Breast epithelium (tissue), 4 donors: ENCODE data around the gene ENOX1. TPM values are rescaled to one million over a fixed set of nuclear protein-coding genes. Genes with fewer than 3 reads are reported as not detected.

ENCODE experiments used
- DNase-seq, 2 donors: peaks; one replicate each; pipeline ENCODE4 v3.0.0-alpha.2; 2019; ENCODE audit warnings: low spot score in 2 of 2
- H3K27ac ChIP-seq, 2 donors: fragments of 200-600 bp; sonication (generic) in 1 of 2; one replicate each; pipeline ENCODE4 v1.5.1; 2016 to 2019; ENCODE audit warnings: mild to moderate bottlenecking in 1 of 2
- H3K27me3 ChIP-seq, 2 donors: fragments of 200-600 bp; sonication (generic) in 1 of 2; one replicate each; pipeline versions ENCODE4 v1.5.1 to v1.6.0; 2017 to 2019; ENCODE audit warnings: control low read depth in 1 of 2, mild to moderate bottlenecking in 1 of 2
- H3K36me3 ChIP-seq: fragments of 200-600 bp; one replicate; pipeline ENCODE4 v1.5.1; 2019
- H3K4me1 ChIP-seq, 2 donors: fragments of 200-600 bp; sonication (generic); one replicate each; pipeline ENCODE4 v1.5.1; 2016 to 2019; ENCODE audit warnings: control low read depth in 1 of 2
- H3K4me3 ChIP-seq, 3 donors: fragments of 200-600 bp; sonication (generic); 1 replicate in 2 of 3; 2 replicates in 1 of 3; pipeline ENCODE4 v1.5.1; 2016 to 2019; ENCODE audit warnings: mild to moderate bottlenecking in 3 of 3, moderate library complexity in 2 of 3
- H3K9me3 ChIP-seq, 2 donors: fragments of 200-600 bp; sonication (generic) in 1 of 2; one replicate each; pipeline ENCODE4 v1.5.1; 2016 to 2019; ENCODE audit warnings: control low read depth in 1 of 2
- POLR2A ChIP-seq: fragments of 450-650 bp; IDR thresholded peaks from one replicate; pipeline ENCODE4 v1.6.1; 2016; ENCODE audit warnings: antibody characterized with exemption, mild to moderate bottlenecking, moderate library complexity
- POLR2AphosphoS5 ChIP-seq, 3 donors: sonication (generic); formaldehyde crosslinking; IDR thresholded peaks; one replicate each; pipeline ENCODE4 v1.6.1; 2017; ENCODE audit warnings: antibody characterized with exemption in 3 of 3
- intact Hi-C: fragments of 100-400 bp; cut with DNase I; formaldehyde crosslinking; loops from one replicate; pipeline ENCODE4 v1.15.1; 2023; ENCODE audit warnings: low total_unique reads
- total RNA-seq, 3 donors: library from RNA; depleted of rRNA; stranded (reverse); fragments of >200 nt; gene quantifications; one replicate each; pipeline ENCODE4 v1.1.0, GENCODE V29; 2016
- TF ChIP-seq, protein P1 (sequence below), 3 donors: fragments of 450-650 bp; IDR thresholded peaks; one replicate each; pipeline ENCODE4 v1.5.1; 2016 to 2017; ENCODE audit warnings: antibody characterized with exemption in 3 of 3, mild to moderate bottlenecking in 3 of 3, moderate library complexity in 3 of 3

ENOX1 gene
- total RNA-seq, 3 donors from 2014 or later = 1.9 to 2.3 (median 2.0) TPM

DNA sequence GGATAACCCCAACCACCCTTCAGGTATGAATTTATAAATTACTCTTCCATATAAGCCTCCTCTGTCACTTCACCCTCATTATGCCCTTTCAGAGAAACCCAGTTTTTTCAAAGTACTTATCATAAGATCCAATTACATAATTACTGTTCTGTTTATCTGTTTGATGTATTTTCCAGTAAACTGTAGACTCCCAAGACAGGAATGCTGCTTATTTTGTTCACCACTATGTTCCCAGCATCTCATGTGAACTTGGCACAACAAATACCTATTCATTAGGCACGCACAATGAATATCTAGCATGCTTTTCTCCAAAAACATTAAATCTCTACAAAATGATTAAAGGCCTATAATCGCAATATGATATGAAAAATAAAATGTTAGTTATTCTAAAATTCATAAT, 13.2 kb downstream of the ENOX1 start:
- Histone ChIP-seq H3K9me3 (no peaks in the 10 kb centered on the region), H3K27me3 (no peaks in the 10 kb centered on the region), H3K27ac (no peak overlapping the region), H3K4me3 (no peak overlapping the region), H3K36me3 (no peaks in the 10 kb centered on the region), H3K4me1 (no peaks in the 10 kb centered on the region)
- no peak for DNase-seq
- intact Hi-C loops = no loop called here
- no peak for TF ChIP-seq POLR2A
- no peak for TF ChIP-seq POLR2AphosphoS5 (IDR thresholded peaks at IDR 0.05)
- TF ChIP-seq, protein P1, sequence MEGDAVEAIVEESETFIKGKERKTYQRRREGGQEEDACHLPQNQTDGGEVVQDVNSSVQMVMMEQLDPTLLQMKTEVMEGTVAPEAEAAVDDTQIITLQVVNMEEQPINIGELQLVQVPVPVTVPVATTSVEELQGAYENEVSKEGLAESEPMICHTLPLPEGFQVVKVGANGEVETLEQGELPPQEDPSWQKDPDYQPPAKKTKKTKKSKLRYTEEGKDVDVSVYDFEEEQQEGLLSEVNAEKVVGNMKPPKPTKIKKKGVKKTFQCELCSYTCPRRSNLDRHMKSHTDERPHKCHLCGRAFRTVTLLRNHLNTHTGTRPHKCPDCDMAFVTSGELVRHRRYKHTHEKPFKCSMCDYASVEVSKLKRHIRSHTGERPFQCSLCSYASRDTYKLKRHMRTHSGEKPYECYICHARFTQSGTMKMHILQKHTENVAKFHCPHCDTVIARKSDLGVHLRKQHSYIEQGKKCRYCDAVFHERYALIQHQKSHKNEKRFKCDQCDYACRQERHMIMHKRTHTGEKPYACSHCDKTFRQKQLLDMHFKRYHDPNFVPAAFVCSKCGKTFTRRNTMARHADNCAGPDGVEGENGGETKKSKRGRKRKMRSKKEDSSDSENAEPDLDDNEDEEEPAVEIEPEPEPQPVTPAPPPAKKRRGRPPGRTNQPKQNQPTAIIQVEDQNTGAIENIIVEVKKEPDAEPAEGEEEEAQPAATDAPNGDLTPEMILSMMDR (IDR thresholded peaks at IDR 0.05) = no peak

DNA sequence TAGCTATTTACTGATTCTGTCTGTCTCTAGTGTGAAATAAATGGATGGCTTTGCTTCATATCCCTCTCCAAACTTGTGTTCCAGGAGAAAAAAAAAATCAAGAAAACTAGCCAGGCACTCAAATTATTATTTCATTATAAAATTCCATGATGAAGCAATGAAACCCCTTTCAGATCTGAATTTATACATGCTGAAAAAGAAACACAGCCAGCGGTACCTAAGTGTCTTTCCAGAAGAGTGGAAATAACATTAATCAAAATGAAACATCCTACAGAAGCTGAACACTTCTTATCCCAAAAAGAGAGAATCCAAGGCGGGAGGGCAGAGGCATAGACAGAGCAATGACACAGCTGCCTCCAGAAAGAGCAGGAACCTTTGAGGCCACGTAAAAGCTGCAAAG, 15.9 kb downstream of the ENOX1 start:
- Histone ChIP-seq H3K4me1 (no peaks in the 10 kb centered on the region), H3K27ac (no peak overlapping the region), H3K27me3 (no peaks in the 10 kb centered on the region), H3K36me3 (no peaks in the 10 kb centered on the region), H3K9me3 (no peaks in the 10 kb centered on the region), H3K4me3 (no peak overlapping the region)
- intact Hi-C loops = no loop called here
- DNase-seq = no peak
- TF ChIP-seq, protein P1 (IDR thresholded peaks at IDR 0.05) = no peak
- TF ChIP-seq POLR2AphosphoS5 (IDR thresholded peaks at IDR 0.05) = no peak

DNA sequence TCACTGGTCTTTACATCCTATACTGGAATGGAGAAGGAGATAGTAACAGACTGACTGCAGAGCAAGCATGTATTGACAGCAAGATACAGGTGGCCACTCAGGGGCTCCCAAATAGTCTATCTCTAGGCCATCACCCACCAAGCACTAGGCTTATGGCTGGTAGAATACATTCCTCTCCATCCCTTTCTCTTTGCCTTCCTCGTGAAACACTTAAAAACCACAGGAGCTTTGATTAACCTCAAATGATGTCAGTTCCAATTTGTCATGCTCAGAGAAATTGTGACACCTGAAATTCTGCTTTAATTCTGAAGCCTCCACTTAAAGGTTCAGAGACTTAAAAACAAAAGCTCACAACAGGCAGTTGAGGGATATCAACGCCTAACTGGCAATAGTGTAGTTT, 17.2 kb downstream of the ENOX1 start:
- intact Hi-C loops = no loop called here

DNA sequence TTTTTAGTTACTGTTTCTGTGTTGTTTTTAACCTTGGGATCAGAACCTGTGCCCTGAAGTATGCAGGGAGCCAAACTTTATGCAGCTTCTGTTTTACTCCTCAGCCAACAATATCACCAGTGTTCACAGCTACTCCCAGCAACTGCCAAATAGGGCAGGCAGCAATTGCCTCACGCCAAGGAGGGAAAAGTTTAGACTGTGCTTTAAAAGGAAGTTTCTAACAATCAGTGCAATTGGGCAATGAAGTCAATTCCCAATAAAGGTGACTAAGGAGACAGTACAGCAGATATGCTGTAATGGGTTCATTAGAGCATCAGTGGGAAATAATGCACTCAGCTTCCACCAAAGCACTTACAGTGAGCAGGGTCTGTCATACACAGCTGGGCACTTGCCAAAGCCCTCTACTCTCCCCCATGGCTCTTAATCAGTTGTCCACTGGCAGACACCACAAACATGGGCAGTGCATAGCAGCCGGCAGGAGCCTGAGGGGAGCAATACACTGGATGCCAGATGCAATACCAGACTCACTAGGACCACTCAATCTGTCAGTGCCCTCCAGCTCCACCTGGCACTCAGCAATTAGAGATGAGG, 19.3 kb downstream of the ENOX1 start:
- no peaks in the 10 kb centered on the region for H3K4me1 ChIP-seq
- H3K4me3 ChIP-seq = no peak overlapping the region
- no peak for TF ChIP-seq POLR2AphosphoS5 (IDR thresholded peaks at IDR 0.05)
- no peak for TF ChIP-seq POLR2A
- TF ChIP-seq, protein P1 (IDR thresholded peaks at IDR 0.05) = no peak
- no peaks in the 10 kb centered on the region for H3K36me3 ChIP-seq
- intact Hi-C loops = no loop called here
- no peak overlapping the region for H3K27ac ChIP-seq
- H3K27me3 ChIP-seq = no peaks in the 10 kb centered on the region
- H3K9me3 ChIP-seq = no peaks in the 10 kb centered on the region
- DNase-seq = no peak

More for the DNA sequence above, 17.2 kb downstream of the ENOX1 start:
- no peak for DNase-seq
- TF ChIP-seq POLR2A (no peak), POLR2AphosphoS5 (IDR thresholded peaks at IDR 0.05) (no peak)
- TF ChIP-seq, protein P1 (IDR thresholded peaks at IDR 0.05) = no peak
- H3K9me3 ChIP-seq = no peaks in the 10 kb centered on the region
- H3K4me3 ChIP-seq = no peak overlapping the region
- no peak overlapping the region for H3K27ac ChIP-seq
- no peaks in the 10 kb centered on the region for H3K4me1 ChIP-seq
- H3K36me3 ChIP-seq = no peaks in the 10 kb centered on the region
- no peaks in the 10 kb centered on the region for H3K27me3 ChIP-seq

DNA sequence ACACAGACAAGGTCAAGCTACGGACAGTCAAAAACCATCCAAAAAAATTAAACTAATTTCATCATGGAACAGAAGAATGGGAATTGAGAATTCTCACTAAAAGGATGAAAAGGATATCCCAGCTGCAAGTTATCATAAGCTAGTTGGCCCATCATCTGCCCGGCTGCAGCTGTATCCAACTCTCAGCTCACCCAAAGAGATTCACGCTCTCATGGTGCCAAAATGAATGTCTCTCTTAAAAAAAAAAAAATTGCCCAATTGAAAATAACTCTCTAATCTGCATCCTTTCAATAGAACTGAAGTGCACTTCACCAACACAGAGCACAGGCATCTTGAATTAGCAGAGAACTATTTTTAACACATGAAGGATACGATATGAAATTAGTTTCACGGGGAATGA, 20.0 kb downstream of the ENOX1 start:
- no peak for DNase-seq
- intact Hi-C loops = no loop called here
- Histone ChIP-seq H3K4me3 (no peak overlapping the region), H3K4me1 (no peaks in the 10 kb centered on the region), H3K27me3 (no peaks in the 10 kb centered on the region), H3K9me3 (no peaks in the 10 kb centered on the region), H3K27ac (no peak overlapping the region), H3K36me3 (no peaks in the 10 kb centered on the region)
- TF ChIP-seq POLR2AphosphoS5 (IDR thresholded peaks at IDR 0.05) = no peak
- no peak for TF ChIP-seq POLR2A
- TF ChIP-seq, protein P1 (IDR thresholded peaks at IDR 0.05) = no peak
